Stimulated activated CD4-positive, alpha-beta T cell treated with anti-CD3 and anti-CD28 coated beads, Interleukin-12 subunit alpha, Interleukin-12 subunit beta, amount 100 ng/mL, for 4 hours (primary cell): ENCODE data around the gene HEATR1.
"Not testable (repeated sequence)": the region's sequence is repeated elsewhere in the genome, so short reads cannot be mapped to it uniquely, and the experiment has no call there.

Experiments used
- DNase-seq: peaks from one replicate; pipeline ENCODE4 v3.0.0-alpha.2; 2020

The HEATR1 gene

DNA sequence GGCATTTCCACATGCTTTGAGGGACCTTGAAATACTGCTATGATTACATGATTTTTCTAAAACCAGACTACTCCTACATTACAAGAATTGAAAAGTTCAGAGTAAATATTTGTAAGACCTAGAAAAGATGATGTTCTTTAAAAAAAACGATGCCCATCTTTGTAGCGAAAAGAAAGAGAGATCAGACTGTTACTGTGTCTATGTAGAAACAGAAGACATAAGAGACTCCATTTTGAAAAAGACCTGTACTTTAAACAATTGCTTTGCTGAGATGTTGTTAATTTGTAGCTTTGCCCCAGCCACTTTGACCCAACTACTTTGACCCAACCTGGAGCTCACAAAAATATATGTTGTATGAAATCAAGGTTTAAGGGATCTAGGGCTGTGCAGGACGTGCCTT lies 100.0 kb downstream of the HEATR1 start:
- DNase-seq = not testable (repeated sequence)

DNA sequence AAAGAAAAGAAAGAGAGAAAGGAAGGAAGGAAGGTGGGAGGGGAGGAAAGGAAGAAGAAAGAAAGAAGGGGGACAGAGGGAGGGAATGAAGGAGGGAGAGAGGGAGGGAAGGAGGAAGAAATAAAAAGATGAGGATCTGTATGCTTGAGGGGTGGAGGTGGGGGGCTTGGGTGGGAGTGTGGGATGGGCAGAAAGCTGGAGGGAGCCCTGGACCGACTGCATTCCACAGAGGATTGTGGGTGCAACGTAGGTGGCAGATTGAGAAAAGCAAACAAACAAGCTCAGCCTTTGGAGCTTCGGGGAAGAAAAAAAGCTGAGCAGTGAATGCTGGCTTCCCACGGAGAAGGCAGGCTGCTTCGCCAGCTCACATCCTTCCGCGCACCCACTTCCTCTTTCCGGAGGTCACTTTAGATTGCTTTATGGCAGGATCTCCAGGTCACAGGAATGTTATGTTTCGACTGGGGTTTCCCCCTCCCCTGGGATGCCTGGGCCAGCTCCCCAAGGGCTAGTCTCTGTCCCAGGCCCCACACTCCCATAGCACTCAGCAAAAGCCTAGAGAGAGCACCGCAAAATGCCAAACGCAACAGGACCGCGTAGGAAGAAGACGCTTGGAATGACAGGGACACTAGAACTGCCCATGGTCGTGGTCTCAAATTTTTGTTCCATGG lies 101.2 kb downstream of the HEATR1 start:
- DNase-seq = no peak

DNA sequence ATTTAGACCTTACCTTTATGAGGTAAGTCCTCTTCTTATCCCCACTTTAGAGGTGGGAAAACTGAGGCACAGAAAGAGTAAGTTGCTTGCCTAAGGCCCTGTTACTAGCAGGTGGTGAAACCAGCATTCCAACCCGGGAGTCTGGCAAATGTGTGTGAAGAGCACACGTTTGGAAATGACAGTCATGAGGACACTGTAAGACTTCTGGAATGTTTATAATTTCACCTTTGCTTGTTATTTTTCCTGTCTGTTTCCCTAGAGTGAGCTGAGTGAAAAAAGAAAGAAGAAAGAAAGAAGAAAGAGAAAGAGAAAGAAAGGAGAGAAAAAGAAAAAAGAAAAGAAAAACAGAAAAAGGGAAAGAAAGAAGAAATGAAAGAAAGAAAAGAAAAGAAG lies 101.7 kb downstream of the HEATR1 start:
- DNase-seq = no peak

DNA sequence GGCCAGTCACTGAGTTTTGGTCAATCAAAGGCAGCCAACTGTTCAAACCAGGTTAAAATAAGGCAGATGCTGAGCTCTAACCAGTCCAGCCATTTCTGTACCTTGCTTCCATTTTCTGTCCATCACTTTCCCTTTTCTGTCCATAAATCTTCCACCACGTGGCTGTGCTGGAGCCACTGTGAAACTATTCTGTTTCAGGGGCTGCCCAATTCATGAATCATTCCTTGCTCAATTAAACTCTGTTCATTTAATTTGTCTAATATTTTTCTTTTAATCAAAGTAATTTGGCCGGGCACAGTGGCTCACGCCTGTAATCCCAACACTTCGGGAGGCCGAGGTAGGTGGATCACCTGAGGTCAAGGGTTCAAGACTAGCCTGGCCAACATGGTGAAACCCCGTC lies 103.2 kb downstream of the HEATR1 start:
- DNase-seq = no peak
